H1 (cell line): ENCODE data around the gene NAV2. TPM values are rescaled to one million over a fixed set of nuclear protein-coding genes. Genes with fewer than 3 reads are reported as not detected.

Experiments
- CTCF ChIA-PET: fragments of 300-600 bp; sonication (Branson Sonifier 250); formaldehyde crosslinking; loops from one replicate; lab custom pipeline; 2021; ENCODE audit not compliant: partially characterized antibody; lab: Charles Lee
- POLR2A ChIA-PET: fragments of 300-600 bp; sonication (Branson Sonifier 250); formaldehyde crosslinking; loops from one replicate; lab custom pipeline; 2021; ENCODE audit warnings: inconsistent platforms; ENCODE audit not compliant: partially characterized antibody; lab: Charles Lee
- DNase-seq, 2 experiments: peaks; one replicate each; pipeline versions ENCODE4 v3.0.0 to v3.0.0-alpha.2; 2010 to 2022; ENCODE audit warnings: low spot score in 2 of 2, low read depth in 1 of 2, mixed read lengths in 1 of 2
- FAIRE-seq: peaks from 2 replicates; lab custom pipeline; 2011; peaks lifted over from hg19 to GRCh38; lab: Jason Lieb, UNC
- H2AFZ ChIP-seq: 2 replicates; pipeline ENCODE4 v1.8.1; 2012; ENCODE audit warnings: low read length, inconsistent platforms
- H2AK5ac ChIP-seq: 2 replicates; pipeline ENCODE4 v1.6.1; 2013; ENCODE audit warnings: low read depth, low read length
- H2BK120ac ChIP-seq: replicated peaks from 2 replicates; pipeline ENCODE3; 2013; ENCODE audit warnings: low read depth, low read length, inconsistent platforms
- H2BK12ac ChIP-seq: 2 replicates; pipeline ENCODE4 v1.6.1; 2013; ENCODE audit warnings: low read depth, low read length
- H2BK15ac ChIP-seq: 2 replicates; pipeline ENCODE4 v1.6.1; 2013; ENCODE audit warnings: low read length
- H2BK20ac ChIP-seq: 2 replicates; pipeline ENCODE4 v1.6.1; 2013; ENCODE audit warnings: low read length
- H2BK5ac ChIP-seq: 2 replicates; pipeline ENCODE4 v1.6.1; 2013; ENCODE audit warnings: low read depth, low read length
- H3K14ac ChIP-seq: 2 replicates; pipeline ENCODE4 v1.6.1; 2013; ENCODE audit warnings: inconsistent platforms; ENCODE audit not compliant: insufficient read length
- H3K18ac ChIP-seq: 2 replicates; pipeline ENCODE4 v1.6.1; 2013; ENCODE audit warnings: low read length; ENCODE audit errors: extremely low read depth
- H3K23ac ChIP-seq: 2 replicates; pipeline ENCODE4 v1.6.1; 2013; ENCODE audit warnings: inconsistent platforms; ENCODE audit not compliant: insufficient read length
- H3K23me2 ChIP-seq: 2 replicates; pipeline ENCODE4 v1.6.1; 2013; ENCODE audit warnings: low read depth, low read length
- H3K27ac ChIP-seq: 2 replicates; pipeline ENCODE4 v1.6.1; 2011; ENCODE audit warnings: low read depth, low read length, inconsistent platforms
- H3K27me3 ChIP-seq, 4 experiments: replicated peaks in 1 of 4; 1 replicate in 1 of 4; 2 replicates in 3 of 4; pipeline versions ENCODE4 v1.6.1 to v1.8.1; 2011 to 2013; ENCODE audit warnings: low read length in 3 of 4, mild to moderate bottlenecking in 3 of 4, inconsistent platforms in 2 of 4, mixed read lengths in 2 of 4, moderate library complexity in 1 of 4; ENCODE audit not compliant: control insufficient read depth in 3 of 4, insufficient read depth in 3 of 4; ENCODE audit errors: extremely low read depth in 1 of 4
- H3K36me3 ChIP-seq, 4 experiments: 2 replicates each; pipeline versions ENCODE4 v1.6.1 to v1.8.1; 2011 to 2013; ENCODE audit warnings: mild to moderate bottlenecking in 4 of 4, low read length in 3 of 4, moderate library complexity in 2 of 4, control low read depth in 1 of 4, inconsistent platforms in 1 of 4; ENCODE audit not compliant: insufficient read depth in 4 of 4, control insufficient read depth in 2 of 4
- H3K4ac ChIP-seq: replicated peaks from 2 replicates; pipeline ENCODE3; 2013; ENCODE audit warnings: low read length, low read depth, mixed read lengths, inconsistent platforms; ENCODE audit not compliant: insufficient read length
- H3K4me1 ChIP-seq, 4 experiments: replicated peaks in 1 of 4; 1 replicate in 1 of 4; 2 replicates in 3 of 4; pipeline versions ENCODE4 v1.6.1 to v1.8.1; 2011 to 2013; ENCODE audit warnings: low read length in 3 of 4, inconsistent platforms in 2 of 4, mixed read lengths in 1 of 4; ENCODE audit not compliant: insufficient read depth in 4 of 4, control insufficient read depth in 3 of 4
- H3K4me2 ChIP-seq, 2 experiments: 2 replicates each; pipeline versions ENCODE4 v1.6.1 to v1.8.1; 2011 to 2013; ENCODE audit warnings: low read depth in 2 of 2, low read length in 2 of 2, control low read depth in 1 of 2, inconsistent platforms in 1 of 2, mild to moderate bottlenecking in 1 of 2; ENCODE audit not compliant: insufficient read depth in 1 of 2
- H3K4me3 ChIP-seq, 4 experiments: fragments of 200-600, 300-600 bp in 1 of 4; sonication (generic), shearing (Covaris generic), sonication (Bioruptor Twin) in 1 of 4; 2 replicates each; pipeline versions ENCODE4 v1.5.1 to v1.8.1; 2011 to 2016; ENCODE audit warnings: low read length in 4 of 4, low read depth in 3 of 4, control low read depth in 2 of 4, inconsistent platforms in 2 of 4, mild to moderate bottlenecking in 2 of 4, mixed read lengths in 1 of 4, moderate library complexity in 1 of 4; ENCODE audit not compliant: insufficient read depth in 2 of 4; ENCODE audit errors: extremely low read depth in 1 of 4
- H3K56ac ChIP-seq: replicated peaks from 2 replicates; pipeline ENCODE3; 2013; ENCODE audit warnings: low read depth, mild to moderate bottlenecking, mixed read lengths, low read length, inconsistent platforms; ENCODE audit not compliant: insufficient read length
- H3K79me1 ChIP-seq: 2 replicates; pipeline ENCODE4 v1.6.1; 2013; ENCODE audit warnings: low read depth, low read length, control low read depth
- H3K79me2 ChIP-seq, 2 experiments: 2 replicates each; pipeline versions ENCODE4 v1.6.1 to v1.8.1; 2012 to 2013; ENCODE audit warnings: low read length in 2 of 2, mild to moderate bottlenecking in 2 of 2, inconsistent platforms in 1 of 2; ENCODE audit not compliant: insufficient read depth in 2 of 2, control insufficient read depth in 1 of 2
- H3K9ac ChIP-seq, 4 experiments: replicated peaks in 1 of 4; 1 replicate in 1 of 4; 2 replicates in 3 of 4; pipeline versions ENCODE4 v1.6.1 to v1.8.1; 2011 to 2013; ENCODE audit warnings: low read depth in 3 of 4, low read length in 3 of 4, control low read depth in 2 of 4, mild to moderate bottlenecking in 2 of 4, moderate library complexity in 2 of 4, inconsistent platforms in 1 of 4; ENCODE audit errors: extremely low read depth in 1 of 4
- H3K9me3 ChIP-seq, 2 experiments: 2 replicates each; pipeline versions ENCODE4 v1.6.1 to v1.8.1; 2012 to 2013; ENCODE audit warnings: mild to moderate bottlenecking in 2 of 2, moderate library complexity in 2 of 2, control low read depth in 1 of 2, inconsistent platforms in 1 of 2, low read depth in 1 of 2, low read length in 1 of 2, mixed read lengths in 1 of 2; ENCODE audit not compliant: insufficient read depth in 2 of 2
- H4K20me1 ChIP-seq, 2 experiments: replicated peaks in 1 of 2; 2 replicates each; pipeline versions ENCODE3 to v1.8.1; 2011 to 2013; ENCODE audit warnings: inconsistent platforms in 2 of 2, low read length in 2 of 2, mild to moderate bottlenecking in 1 of 2; ENCODE audit not compliant: insufficient read depth in 2 of 2, control insufficient read depth in 1 of 2
- H4K5ac ChIP-seq: 2 replicates; pipeline ENCODE4 v1.6.1; 2013; ENCODE audit warnings: low read length, low read depth, mixed read lengths, inconsistent platforms; ENCODE audit not compliant: insufficient read length
- H4K8ac ChIP-seq: 2 replicates; pipeline ENCODE4 v1.8.0; 2013; ENCODE audit warnings: mild to moderate bottlenecking, moderate library complexity, low read length, inconsistent platforms; ENCODE audit not compliant: insufficient read depth; ENCODE audit errors: extremely low read depth
- H4K91ac ChIP-seq: replicated peaks from 2 replicates; pipeline ENCODE3; 2013; ENCODE audit warnings: low read length, mixed read lengths, inconsistent platforms; ENCODE audit not compliant: insufficient read length
- ASH2L ChIP-seq: fragments of 200-600, 300-600 bp; sonication (generic); IDR thresholded peaks from one replicate; pipeline ENCODE4 v1.7.1; 2017; ENCODE audit warnings: low read length
- CBX5 ChIP-seq: fragments of 300-800, 300-1000 bp; sonication (generic); IDR thresholded peaks from 2 replicates; pipeline ENCODE4 v1.7.1; 2016; ENCODE audit warnings: antibody characterized with exemption, low read length, low read depth
- CTBP2 ChIP-seq: IDR thresholded peaks from 2 replicates; pipeline ENCODE4 v1.7.0; 2011; ENCODE audit warnings: borderline replicate concordance, mild to moderate bottlenecking, moderate library complexity, mixed read lengths, low read length; ENCODE audit not compliant: insufficient read depth, insufficient read length
- FOSL1 ChIP-seq: IDR thresholded peaks from 2 replicates; pipeline ENCODE4 v1.6.1; 2011; ENCODE audit warnings: mild to moderate bottlenecking, low read depth, low read length, moderate library complexity; ENCODE audit not compliant: insufficient read depth
- JUND ChIP-seq: IDR thresholded peaks from 2 replicates; pipeline ENCODE4 v1.6.1; 2011; ENCODE audit warnings: mild to moderate bottlenecking, improper control_type of control experiment, low read length
- POLR2AphosphoS5 ChIP-seq: IDR thresholded peaks from 2 replicates; pipeline ENCODE4 v1.6.1; 2011; ENCODE audit warnings: low read depth, low read length
- SP1 ChIP-seq: IDR thresholded peaks from 2 replicates; pipeline ENCODE4 v1.6.1; 2011; ENCODE audit warnings: low read depth, low read length
- SRF ChIP-seq: IDR thresholded peaks from 2 replicates; pipeline ENCODE4 v1.6.1; 2011; ENCODE audit warnings: mild to moderate bottlenecking, low read depth, low read length, moderate library complexity
- TEAD4 ChIP-seq: IDR thresholded peaks from 2 replicates; pipeline ENCODE4 v1.6.1; 2012; ENCODE audit warnings: low read depth, low read length, inconsistent platforms, mixed read lengths
- WGBS, 2 experiments: shearing (Covaris generic) in 1 of 2; methylation state at CpG; one replicate each; pipeline versions ENCODE4 v1.1.6 to v1.1.7; 2013 to 2015; ENCODE audit warnings: low lambda C conversion rate in 2 of 2, mixed read lengths in 2 of 2, inconsistent platforms in 1 of 2, low coverage in 1 of 2, missing lambda C conversion rate in 1 of 2; ENCODE audit not compliant: insufficient replicate concordance in 2 of 2, insufficient coverage in 1 of 2, insufficient read length in 1 of 2; ENCODE audit errors: extremely low coverage in 1 of 2, missing lambda C conversion rate in 1 of 2; 5-methylcytosine and 5-hydroxymethylcytosine counted together
- polyA plus RNA-seq, 7 experiments: library from polyadenylated mRNA; depleted of rRNA in 3 of 7; stranded (reverse) in 5 of 7; unstranded in 2 of 7; fragments of >200 nt in 5 of 7; fragments of 200-250 nt in 2 of 7; gene quantifications; 1 replicate in 5 of 7; 2 replicates in 1 of 7; 4 replicates in 1 of 7; pipeline versions ENCODE4 v1.2.1 to v1.2.3, GENCODE V29; 2011 to 2013; ENCODE audit warnings: missing spikeins in 2 of 7, mixed read lengths in 2 of 7
- total RNA-seq: library from RNA; stranded (reverse); fragmentation: NEBNext Ultra II Directional; extraction: Animal tissue kit (Norgen Biotek cat#: 25700); gene quantifications from 2 replicates; pipeline ENCODE4 v1.2.1, GENCODE V29; 2021

The NAV2 gene
- total and polyA plus RNA-seq, 2 of the 8 experiments (the other 6 are each of a cell fraction or from before 2014, with no cell fraction given), result 35.6 to 73.6 TPM

GRCh38 chr11:20013346-20014066 lies 300.9 kb downstream of the NAV2 start:
- H3K79me2 ChIP-seq, result no peaks in the 10 kb centered on the region; a peak in 1 of 4 replicates
- no peaks in the 10 kb centered on the region for H3K36me3 ChIP-seq
- no peak overlapping the region for H3K14ac ChIP-seq
- H3K9ac ChIP-seq, result no peak overlapping the region
- peaks cover 0 to 16% (median 8%) of the 10 kb centered on the region in 4 experiments; a peak in 5 of 7 replicates for H3K4me1 ChIP-seq
- no peak overlapping the region for H3K56ac ChIP-seq
- TF ChIP-seq ASH2L (no peak), SRF (no peak), CTBP2 (no peak), POLR2AphosphoS5 (no peak), FOSL1 (no peak), SP1 (no peak), CBX5 (no peak), TEAD4 (no peak), JUND (no peak)
- no peak overlapping the region for H2BK20ac ChIP-seq
- H3K4me3 ChIP-seq, result no peak overlapping the region
- H2BK15ac ChIP-seq, result no peak overlapping the region
- no peak overlapping the region for H4K5ac ChIP-seq
- no peak overlapping the region for H2BK120ac ChIP-seq
- H2BK12ac ChIP-seq, result no peak overlapping the region
- H3K79me1 ChIP-seq, result no peaks in the 10 kb centered on the region
- no peak overlapping the region for H2AK5ac ChIP-seq
- H3K18ac ChIP-seq, result no peak overlapping the region
- H3K27me3 ChIP-seq, result no peaks in the 10 kb centered on the region
- no peak overlapping the region for H2BK5ac ChIP-seq
- no peak overlapping the region for H4K91ac ChIP-seq
- POLR2A ChIA-PET, result interaction anchor here (1.0 kb wide), 1 partner anchor 9 kb away, joined by 3 read pairs; no protein-coding TSS in a partner anchor
- WGBS, 2 experiments, result 73% methylated on average over 7 of the region's 7 CpGs; no CpG with 5 or more reads in 1 of the 2 experiments
- H2AFZ ChIP-seq, result no peak overlapping the region
- H4K20me1 ChIP-seq, result peaks cover 0 to 2% of the 10 kb centered on the region in 2 experiments
- H3K23me2 ChIP-seq, result no peaks in the 10 kb centered on the region
- H3K4me2 ChIP-seq, result no peak overlapping the region
- no peak overlapping the region; the same call in 1 of the 2 replicates for H4K8ac ChIP-seq
- CTCF ChIA-PET, result interaction anchor here (0.6 kb wide), 1 partner anchor 56 kb away, joined by 3 read pairs; no protein-coding TSS in a partner anchor
- no peak for DNase-seq
- no peak overlapping the region for H3K23ac ChIP-seq
- H3K9me3 ChIP-seq, result no peaks in the 10 kb centered on the region
- no peak overlapping the region for H3K27ac ChIP-seq
- H3K4ac ChIP-seq, result no peak overlapping the region
- no peak for FAIRE-seq
